Muscle layer of colon (tissue), 2 donors: Measurements from ENCODE around the gene PGA4.
"Not testable (repeated sequence)": the region's sequence is repeated elsewhere in the genome, so short reads cannot be mapped to it uniquely, and the experiment has no call there.

Source experiments
- H3K27ac ChIP-seq: one replicate; pipeline ENCODE4 v1.7.0; 2013; ENCODE audit warnings: low read depth, mild to moderate bottlenecking, low read length, moderate library complexity
- H3K27me3 ChIP-seq, 2 donors: one replicate each; pipeline ENCODE4 v1.7.0; 2013; ENCODE audit warnings: low read length in 2 of 2, mild to moderate bottlenecking in 2 of 2; ENCODE audit not compliant: insufficient read depth in 2 of 2, control insufficient read depth in 1 of 2
- H3K36me3 ChIP-seq: one replicate; pipeline ENCODE4 v1.7.0; 2013; ENCODE audit warnings: mild to moderate bottlenecking, low read length; ENCODE audit not compliant: insufficient read depth
- H3K4me1 ChIP-seq: one replicate; pipeline ENCODE4 v1.7.0; 2013; ENCODE audit warnings: mild to moderate bottlenecking, low read length; ENCODE audit not compliant: insufficient read depth
- H3K4me3 ChIP-seq, 2 donors: one replicate each; pipeline ENCODE4 v1.7.0; 2013; ENCODE audit warnings: low read length in 2 of 2, low read depth in 1 of 2, mild to moderate bottlenecking in 1 of 2, moderate library complexity in 1 of 2
- H3K9ac ChIP-seq: one replicate; pipeline ENCODE4 v1.7.0; 2013; ENCODE audit warnings: low read length
- H3K9me3 ChIP-seq: one replicate; pipeline ENCODE4 v1.7.0; 2013; ENCODE audit warnings: mild to moderate bottlenecking, low read length
- donor health status: abdominal sarcoma.
- donor health status: Adenocarcinoma of cecum.

Gene PGA4

DNA sequence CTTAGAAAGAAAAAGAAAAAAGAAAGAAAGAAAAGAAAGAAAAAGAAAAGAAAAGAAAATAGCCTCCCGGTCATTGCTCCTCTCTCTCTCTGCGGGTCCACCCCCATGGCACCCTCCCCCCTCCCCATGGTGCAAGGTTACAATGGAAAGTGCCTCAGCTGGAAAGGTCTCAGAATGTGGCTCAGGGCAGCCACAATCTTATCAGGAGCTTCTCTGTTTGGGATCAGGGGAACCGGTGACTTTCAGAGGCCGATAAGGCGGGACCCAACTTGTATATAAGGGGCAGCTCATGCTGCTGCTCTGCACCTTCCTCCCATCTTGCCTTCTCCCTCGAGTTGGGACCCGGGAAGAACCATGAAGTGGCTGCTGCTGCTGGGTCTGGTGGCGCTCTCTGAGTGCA is at the start of gene PGA4:
Gene PGA4 (plus strand): TSS at position 301 of the 400 bp plus-strand sequence. CDS start 54 bp downstream, at position 355.
- H3K36me3 ChIP-seq, H3K4me3 ChIP-seq, H3K9me3 ChIP-seq, H3K4me1 ChIP-seq, H3K27me3 ChIP-seq, H3K27ac ChIP-seq, H3K9ac ChIP-seq: not testable (repeated sequence)

DNA sequence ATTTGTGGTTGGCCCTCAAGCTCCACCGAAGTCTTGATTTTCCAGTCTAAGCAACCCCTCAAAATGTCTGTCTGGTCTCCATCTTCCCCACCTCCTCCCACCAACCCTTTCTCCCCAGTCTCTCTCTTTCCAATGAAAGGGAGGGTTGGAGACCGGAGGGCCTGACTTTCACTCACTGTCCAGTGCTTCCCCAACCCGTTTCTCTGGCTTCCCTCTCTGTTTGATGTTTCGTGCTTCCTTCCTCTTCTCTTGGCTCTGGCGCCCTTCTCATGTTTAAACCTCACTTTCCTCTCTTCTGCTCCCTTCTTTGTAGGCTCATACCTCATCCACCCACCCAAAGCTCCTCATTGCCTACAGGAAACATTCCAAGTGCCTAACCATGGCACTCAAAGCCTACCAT is 49.8 kb upstream of the PGA4 start:
- Histone ChIP-seq H3K27me3 (no peaks in the 10 kb centered on the region), H3K4me1 (no peaks in the 10 kb centered on the region), H3K36me3 (no peaks in the 10 kb centered on the region), H3K27ac (no peak overlapping the region), H3K4me3 (no peak overlapping the region), H3K9me3 (no peaks in the 10 kb centered on the region), H3K9ac (no peak overlapping the region)

DNA sequence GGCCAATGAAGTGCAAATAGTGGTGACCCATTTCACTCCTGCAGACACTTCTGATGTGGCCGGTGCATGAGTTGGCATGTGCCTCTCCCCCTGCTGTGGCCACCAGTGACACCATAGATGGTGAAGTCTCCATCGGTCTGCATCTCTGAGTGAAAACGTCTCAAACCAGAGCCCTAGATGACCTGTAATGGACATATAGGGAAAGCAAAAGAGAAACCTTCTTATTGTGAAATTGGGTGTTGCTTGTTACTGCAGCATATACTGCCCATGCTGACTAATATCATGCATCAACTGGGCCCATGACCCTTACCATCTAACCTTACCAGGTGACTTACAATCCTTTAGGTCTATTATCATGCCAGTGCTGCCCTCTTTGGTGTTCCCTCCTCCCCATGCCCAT is 49.3 kb upstream of the PGA4 start:
- no peak overlapping the region for H3K4me3 ChIP-seq
- no peaks in the 10 kb centered on the region for H3K9me3 ChIP-seq
- H3K36me3 ChIP-seq, result no peaks in the 10 kb centered on the region
- H3K9ac ChIP-seq, result no peak overlapping the region
- H3K27me3 ChIP-seq, result no peaks in the 10 kb centered on the region
- H3K4me1 ChIP-seq, result no peaks in the 10 kb centered on the region
- H3K27ac ChIP-seq, result no peak overlapping the region

DNA sequence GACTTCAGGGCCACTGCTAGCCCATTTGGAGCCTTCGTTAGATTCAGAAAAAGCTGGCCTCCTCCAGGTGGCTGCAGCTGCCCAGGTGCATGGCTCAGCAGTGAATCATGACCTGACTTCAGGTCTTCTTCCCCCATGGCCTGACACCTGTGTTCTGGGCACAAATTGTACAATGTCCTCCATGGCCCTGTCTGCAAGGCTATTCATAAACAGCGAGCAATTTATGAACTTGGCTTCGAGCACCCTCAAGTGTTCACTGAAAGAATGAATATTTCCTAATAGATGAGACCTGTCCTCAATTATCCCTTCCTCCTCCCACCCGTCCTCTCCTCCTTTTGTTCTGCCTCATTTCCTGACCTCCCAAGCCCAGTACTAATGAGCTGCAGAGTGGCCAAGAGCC is 48.7 kb upstream of the PGA4 start:
- Histone ChIP-seq H3K4me3 (no peak overlapping the region), H3K4me1 (no peaks in the 10 kb centered on the region), H3K9me3 (no peaks in the 10 kb centered on the region), H3K27me3 (no peaks in the 10 kb centered on the region), H3K27ac (no peak overlapping the region), H3K36me3 (no peaks in the 10 kb centered on the region), H3K9ac (no peak overlapping the region)

DNA sequence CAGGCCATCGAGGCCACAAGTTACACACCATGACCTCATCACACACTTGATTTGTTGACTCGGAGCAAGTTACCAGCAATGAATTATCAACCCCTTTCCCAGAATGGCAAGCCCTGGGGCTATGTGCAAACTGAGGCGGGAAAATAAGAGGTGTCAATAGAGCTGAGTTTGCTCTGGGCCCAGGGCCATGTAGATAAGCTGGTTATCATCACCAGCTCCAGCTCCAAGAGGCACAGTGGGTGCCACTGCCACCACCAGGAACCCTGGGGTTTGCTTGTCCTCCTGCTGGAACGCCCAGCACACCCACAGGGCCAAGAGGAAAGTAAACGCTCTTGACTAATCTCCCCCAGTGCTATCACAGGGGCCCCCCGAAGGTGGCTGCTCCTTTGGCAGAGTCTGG is 47.9 kb upstream of the PGA4 start:
- Histone ChIP-seq H3K4me3 (no peak overlapping the region), H3K4me1 (no peaks in the 10 kb centered on the region), H3K9ac (no peak overlapping the region), H3K27ac (no peak overlapping the region), H3K27me3 (no peaks in the 10 kb centered on the region), H3K36me3 (no peaks in the 10 kb centered on the region), H3K9me3 (no peaks in the 10 kb centered on the region)

DNA sequence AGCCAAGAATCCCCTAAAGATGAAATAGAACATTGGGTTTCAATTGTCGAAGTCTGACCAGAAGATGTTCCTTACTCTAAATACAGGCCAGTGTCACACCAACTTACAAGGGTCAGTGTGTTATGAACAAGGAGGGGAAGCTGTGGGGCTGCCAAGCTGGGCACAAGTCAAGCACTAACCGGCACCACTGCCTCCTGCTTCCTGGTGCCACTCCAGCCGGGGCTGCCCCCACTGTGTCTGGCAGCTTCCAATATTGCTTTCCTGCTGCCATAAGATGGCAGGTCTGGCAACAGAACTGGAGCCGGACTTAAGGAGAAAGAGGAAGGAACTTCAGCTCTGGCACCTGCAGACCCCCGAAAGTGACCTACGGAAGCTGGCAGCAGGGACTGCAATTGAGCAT is 47.2 kb upstream of the PGA4 start:
- Histone ChIP-seq H3K27me3 (no peaks in the 10 kb centered on the region), H3K4me1 (no peaks in the 10 kb centered on the region), H3K9ac (no peak overlapping the region), H3K27ac (no peak overlapping the region), H3K36me3 (no peaks in the 10 kb centered on the region), H3K9me3 (no peaks in the 10 kb centered on the region), H3K4me3 (no peak overlapping the region)

DNA sequence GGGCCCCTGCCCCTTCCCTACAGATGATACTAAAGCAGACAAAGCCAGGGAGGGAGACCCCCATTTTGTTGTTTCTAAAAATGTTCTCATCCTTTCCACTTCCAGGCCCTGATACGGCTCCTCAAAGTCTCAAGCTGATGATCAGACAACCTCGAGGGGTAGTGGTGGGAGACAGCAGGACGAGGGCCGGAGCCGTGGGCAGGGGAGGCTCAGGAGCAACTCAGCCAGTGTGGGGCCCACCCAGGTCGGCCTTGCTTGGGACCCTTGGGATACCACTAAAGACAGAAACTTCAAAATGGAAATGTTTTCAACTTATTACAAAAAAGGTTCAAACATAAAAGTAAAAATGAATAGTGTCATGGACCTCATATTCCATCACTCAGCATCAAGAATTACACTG is 45.7 kb upstream of the PGA4 start:
- H3K9ac ChIP-seq, result no peak overlapping the region
- H3K36me3 ChIP-seq, result no peaks in the 10 kb centered on the region
- no peak overlapping the region for H3K27ac ChIP-seq
- H3K9me3 ChIP-seq, result no peaks in the 10 kb centered on the region
- no peaks in the 10 kb centered on the region for H3K4me1 ChIP-seq
- no peak overlapping the region for H3K4me3 ChIP-seq
- H3K27me3 ChIP-seq, result no peaks in the 10 kb centered on the region

DNA sequence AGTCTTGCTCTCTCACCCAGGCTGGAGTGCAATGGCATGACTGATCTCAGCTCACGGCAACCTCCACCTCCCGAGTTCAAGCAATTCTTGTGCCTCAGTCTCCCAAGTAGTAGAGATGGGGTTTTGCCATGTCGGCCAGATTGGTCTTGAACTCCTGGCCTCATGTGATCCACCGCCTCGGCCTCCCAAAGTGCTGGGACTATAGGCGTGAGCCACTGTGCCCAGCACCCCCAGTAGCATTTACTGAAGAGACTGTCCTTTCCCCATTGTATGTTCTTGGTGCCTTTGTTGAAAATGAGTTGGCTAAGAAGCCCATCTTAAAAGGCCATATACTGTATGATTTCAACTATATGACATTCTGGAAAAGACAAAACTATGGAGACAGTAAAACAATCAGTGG is 41.9 kb upstream of the PGA4 start:
- H3K27ac ChIP-seq, H3K27me3 ChIP-seq, H3K4me3 ChIP-seq, H3K36me3 ChIP-seq, H3K4me1 ChIP-seq, H3K9ac ChIP-seq, H3K9me3 ChIP-seq: not testable (repeated sequence)

DNA sequence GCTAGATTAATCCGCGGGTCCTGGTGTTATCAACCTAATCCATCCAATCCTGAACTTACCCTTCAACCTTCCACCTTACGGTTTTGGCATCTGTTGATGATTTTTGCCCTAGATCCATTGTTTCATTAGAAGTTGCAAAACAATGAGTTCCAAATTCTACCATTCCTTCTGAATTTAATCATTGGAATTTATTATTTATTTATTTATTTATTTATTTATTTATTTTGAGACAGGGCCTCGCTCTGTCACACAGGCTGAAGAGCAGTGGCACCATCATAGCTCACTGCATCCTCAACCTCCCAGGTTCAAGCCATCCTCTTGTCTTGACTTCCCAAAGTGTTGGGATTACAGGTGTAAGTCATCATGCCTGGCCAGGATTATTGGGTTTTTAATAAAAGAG is 40.7 kb upstream of the PGA4 start:
- Histone ChIP-seq H3K36me3 (no peaks in the 10 kb centered on the region), H3K27me3 (no peaks in the 10 kb centered on the region), H3K4me3 (no peak overlapping the region), H3K4me1 (no peaks in the 10 kb centered on the region), H3K27ac (no peak overlapping the region), H3K9me3 (no peaks in the 10 kb centered on the region), H3K9ac (no peak overlapping the region)

DNA sequence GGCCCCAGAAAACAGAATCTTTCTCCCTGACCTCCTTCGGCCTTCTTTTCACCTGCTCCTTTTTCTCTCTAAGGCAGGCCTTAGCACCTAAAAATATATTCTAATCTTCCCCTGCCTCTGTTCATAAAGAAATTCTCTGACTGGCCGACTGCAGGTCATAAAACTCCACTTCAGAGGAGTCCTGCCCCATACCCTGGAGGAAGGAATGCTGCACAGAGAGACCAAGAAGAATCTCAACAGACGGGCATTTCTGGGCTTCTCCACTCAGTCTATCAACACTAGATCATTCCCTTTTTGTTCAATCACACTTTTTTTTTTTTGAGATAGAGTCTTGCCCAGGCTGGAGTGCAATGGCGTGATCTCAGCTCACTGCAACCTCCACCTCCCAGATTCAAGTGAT is 38.5 kb upstream of the PGA4 start:
- no peak overlapping the region for H3K27ac ChIP-seq
- no peaks in the 10 kb centered on the region for H3K9me3 ChIP-seq
- no peak overlapping the region for H3K4me3 ChIP-seq
- no peaks in the 10 kb centered on the region for H3K36me3 ChIP-seq
- H3K9ac ChIP-seq, result no peak overlapping the region
- no peaks in the 10 kb centered on the region for H3K27me3 ChIP-seq
- H3K4me1 ChIP-seq, result no peaks in the 10 kb centered on the region

DNA sequence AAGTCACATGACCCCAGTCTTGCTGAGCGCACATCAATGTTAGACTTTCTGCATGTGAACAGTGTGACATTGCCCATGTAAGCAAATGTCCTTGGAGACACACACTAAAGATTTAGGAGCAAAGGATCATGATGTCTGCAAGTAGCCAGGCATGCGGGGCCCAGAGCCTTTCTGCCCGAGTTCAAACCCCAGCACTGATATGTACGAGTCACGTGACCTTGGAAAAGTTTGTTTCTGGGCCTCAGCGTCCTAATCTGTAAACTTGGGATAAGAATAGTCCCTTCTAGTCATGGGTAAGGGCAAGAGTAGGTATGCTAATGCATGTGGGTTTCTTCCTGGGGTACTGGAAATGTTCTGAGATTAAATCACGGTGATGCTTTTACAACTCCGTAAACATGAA is 35.6 kb upstream of the PGA4 start:
- Histone ChIP-seq H3K9me3 (no peaks in the 10 kb centered on the region), H3K4me1 (no peaks in the 10 kb centered on the region), H3K9ac (no peak overlapping the region), H3K27me3 (no peaks in the 10 kb centered on the region), H3K36me3 (no peaks in the 10 kb centered on the region), H3K4me3 (no peak overlapping the region), H3K27ac (no peak overlapping the region)

DNA sequence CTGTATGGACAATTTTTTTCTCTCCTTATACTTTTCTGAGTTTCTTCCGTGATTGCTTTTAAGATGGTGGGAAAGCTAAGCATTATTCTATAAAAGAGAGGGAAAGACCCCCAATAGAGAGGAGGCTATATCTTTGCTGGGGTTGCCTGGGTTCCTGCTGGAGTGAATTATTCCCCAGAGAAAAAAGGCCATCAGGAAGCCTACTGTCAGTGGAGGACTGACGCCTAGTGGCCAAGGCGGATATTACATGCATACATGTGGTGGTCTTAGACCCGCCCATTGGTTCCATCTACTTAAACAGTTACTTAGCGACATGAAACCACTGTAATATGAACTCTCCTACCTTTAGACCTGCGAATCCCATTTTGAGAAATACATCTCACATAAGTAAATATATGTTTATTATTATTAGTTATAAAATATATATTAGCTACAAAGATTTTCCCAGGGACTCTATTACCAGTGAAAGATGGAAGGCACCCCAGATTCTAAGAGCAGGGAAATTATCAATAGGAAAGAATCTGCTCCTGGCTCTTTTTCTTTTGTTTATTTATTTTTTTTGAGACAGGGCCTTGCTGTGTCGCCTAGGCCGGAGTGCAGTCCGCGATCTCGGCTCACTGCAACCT is 34.5 kb upstream of the PGA4 start:
- H3K4me3 ChIP-seq, result no peak overlapping the region
- H3K9ac ChIP-seq, result no peak overlapping the region
- no peak overlapping the region for H3K27ac ChIP-seq
- no peaks in the 10 kb centered on the region for H3K4me1 ChIP-seq
- H3K9me3 ChIP-seq, result no peaks in the 10 kb centered on the region
- no peaks in the 10 kb centered on the region for H3K27me3 ChIP-seq
- H3K36me3 ChIP-seq, result no peaks in the 10 kb centered on the region
